K562 (cell line): ENCODE results near the gene KATNB1. TPM values are rescaled to one million over a fixed set of nuclear protein-coding genes. Genes with fewer than 3 reads are reported as not detected.
A peak's percentile ranks its signal among the peaks of the same experiment; 100 is the strongest.

Experiments used
- ATF3 ChIP-seq, 2 experiments: fragments of 450-650 bp in 1 of 2; sonication (generic) in 1 of 2; formaldehyde crosslinking in 1 of 2; IDR thresholded peaks in 1 of 2; conservative IDR thresholded peaks in 1 of 2; 2 replicates each; pipeline versions ENCODE4 v1.6.1 to v1.8.1; 2016 to 2023; ENCODE audit warnings: mild to moderate bottlenecking in 2 of 2, moderate library complexity in 2 of 2, inconsistent platforms in 1 of 2, missing genetic modification reagents in 1 of 2
- CLOCK ChIP-seq: fragments of 250-450 bp; sonication (Bioruptor Pico); IDR thresholded peaks from 2 replicates; pipeline ENCODE4 v1.4.0; 2020; ENCODE audit warnings: mild to moderate bottlenecking, moderate library complexity, borderline replicate concordance
- FOXA1 ChIP-seq: fragments of 450-650 bp; IDR thresholded peaks from 2 replicates; pipeline ENCODE4 v1.6.1; 2016; ENCODE audit warnings: mild to moderate bottlenecking, borderline replicate concordance
- MYBL2 ChIP-seq, 2 experiments: fragments of 450-650 bp in 1 of 2; sonication (generic) in 1 of 2; formaldehyde crosslinking in 1 of 2; IDR thresholded peaks; 2 replicates each; pipeline versions ENCODE4 v1.6.1 to v1.8.1; 2017 to 2022; ENCODE audit warnings: borderline replicate concordance in 1 of 2, inconsistent platforms in 1 of 2, low read depth in 1 of 2, mild to moderate bottlenecking in 1 of 2, missing genetic modification reagents in 1 of 2, moderate library complexity in 1 of 2
- PKNOX1 ChIP-seq: fragments of 450-650 bp; IDR thresholded peaks from 2 replicates; pipeline ENCODE4 v1.6.1; 2016
- POLR2G ChIP-seq: fragments of 200-400 bp; formaldehyde crosslinking; IDR thresholded peaks from 2 replicates; pipeline ENCODE4 v1.6.1; 2017; ENCODE audit warnings: low read depth, mild to moderate bottlenecking, antibody characterized with exemption, low read length, moderate library complexity
- RAD51 ChIP-seq: fragments of 450-650 bp; IDR thresholded peaks from 2 replicates; pipeline ENCODE4 v1.7.1; 2016; ENCODE audit warnings: low read depth, mild to moderate bottlenecking, borderline replicate concordance
- TFAM ChIP-seq: fragments of 250-450 bp; sonication (Bioruptor Pico); conservative IDR thresholded peaks from 2 replicates; pipeline ENCODE4 v1.5.0; 2021; ENCODE audit warnings: mild to moderate bottlenecking, moderate library complexity
- USF1 ChIP-seq: sonication (generic); formaldehyde crosslinking; IDR thresholded peaks from 2 replicates; pipeline ENCODE4 v1.9.0; 2022; ENCODE audit warnings: mild to moderate bottlenecking, missing genetic modification reagents
- VEZF1 ChIP-seq: fragments of 200-800 bp; sonication (Bioruptor generic); IDR thresholded peaks from 2 replicates; pipeline ENCODE4 v1.6.1; 2017; ENCODE audit warnings: missing genetic modification characterization, missing compliant biosample characterization
- YY1 ChIP-seq, 3 experiments: IDR thresholded peaks; 2 replicates each; pipeline ENCODE4 v1.6.1; 2011; ENCODE audit warnings: low read length in 2 of 3, mild to moderate bottlenecking in 2 of 3, moderate library complexity in 2 of 3, borderline replicate concordance in 1 of 3, control low read depth in 1 of 3, low read depth in 1 of 3; ENCODE audit not compliant: insufficient read depth in 3 of 3, insufficient replicate concordance in 2 of 3, control insufficient read depth in 1 of 3, insufficient read length in 1 of 3; ENCODE audit errors: extremely low read depth in 1 of 3
- ZBTB2 ChIP-seq: fragments of 450-650 bp; IDR thresholded peaks from 2 replicates; pipeline ENCODE4 v1.6.1; 2016; ENCODE audit warnings: antibody characterized with exemption
- ZBTB7A ChIP-seq: IDR thresholded peaks from 2 replicates; pipeline ENCODE4 v1.6.1; 2011; ENCODE audit warnings: low read depth, mild to moderate bottlenecking, low read length, moderate library complexity, borderline replicate concordance; ENCODE audit not compliant: control insufficient read depth
- ZNF707 ChIP-seq: fragments of 250-450 bp; sonication (Bioruptor Pico); conservative IDR thresholded peaks from 2 replicates; pipeline ENCODE4 v1.8.0; 2022; ENCODE audit warnings: inconsistent platforms, mild to moderate bottlenecking, moderate library complexity
- polyA plus RNA-seq, 8 experiments: library from polyadenylated mRNA; depleted of rRNA in 4 of 8; stranded (reverse) in 5 of 8; unstranded in 3 of 8; fragments of >200 nt; fragmentation: Nextera tagmentation in 2 of 8; fragmentation: Illumina TruSeq in 1 of 8; extraction: Ambion mirVana in 2 of 8; extraction: Trizol in 1 of 8; gene quantifications; 2 replicates each; pipeline versions ENCODE4 v1.2.1 to v1.2.3, GENCODE V29; 2011 to 2014; ENCODE audit warnings: inconsistent platforms in 1 of 8, missing spikeins in 1 of 8
- total RNA-seq, 7 experiments: library from RNA; depleted of rRNA in 6 of 7; stranded (reverse); fragments of >200 nt in 6 of 7; fragmentation: Illumina TruSeq in 2 of 7; extraction: Trizol in 2 of 7; gene quantifications; 2 replicates each; pipeline versions ENCODE4 v1.2.1 to v1.2.3, GENCODE V29; 2011 to 2021; ENCODE audit warnings: low replicate concordance in 1 of 7

Gene KATNB1
- total and polyA plus RNA-seq, 9 of the 15 experiments (the other 6 are each of a cell fraction or from before 2014, with no cell fraction given) = 1.2 to 52.6 (median 21.9) TPM

GRCh38 chr16:57764341-57765159, 29.0 kb downstream of the KATNB1 start (continued):
- TF ChIP-seq PKNOX1 (peak; percentile 90), ZNF707 (no peak), USF1 (CRISPR knock-in tag) (peak; percentile 80), ZBTB2 (0 out of 2 replicates have a peak, but pooled peaks have one; percentile 50), VEZF1 (peak; percentile 69), MYBL2 (IDR thresholded peaks at IDR 0.05; ENCODE audit: low read depth) (no peak), MYBL2 (CRISPR knock-in tag; IDR thresholded peaks at IDR 0.05; ENCODE audit: borderline replicate concordance) (no peak), TFAM (CRISPR knock-in tag) (no peak), RAD51 (peak; percentile 49; the same call in 1 of the 2 replicates), YY1 (IDR thresholded peaks at IDR 0.05; ENCODE audit: borderline replicate concordance in 1 of 3, control insufficient read depth in 1 of 3, extremely low read depth in 1 of 3, insufficient read depth in 3 of 3, insufficient read length in 1 of 3, insufficient replicate concordance in 2 of 3, low read depth in 1 of 3, low read length in 2 of 3) (peak in 1 of 3 experiments; percentile 30), FOXA1 (no peak), ZBTB7A (peak; percentile 72; the same call in 1 of the 2 replicates), CLOCK (CRISPR knock-in tag) (no peak), ATF3 (IDR thresholded peaks at IDR 0.05) (peak; percentile 37; the same call in 1 of the 2 replicates), ATF3 (CRISPR knock-in tag; conservative IDR thresholded peaks at IDR 0.05) (no peak), POLR2G (peak; percentile 53; the same call in 1 of the 2 replicates)
